GM18858 (cell line): ENCODE measurements around the gene SRSF12.

Experiments
- ATAC-seq: cut with Tn5 transposase; IDR thresholded peaks from one replicate; pipeline ENCODE4 v1.9.1; 2021; ENCODE audit not compliant: unreplicated experiment

The SRSF12 gene

GRCh38 chr6:89117211-89118108 lies at the start of gene SRSF12:
Gene SRSF12 (minus strand): TSS chr6:89118071. CDS start chr6:89117887, 184 bp downstream.
- no peak for ATAC-seq

- ATAC-seq = no peak
Measured at GRCh38 chr6:89162047-89162371, 44.1 kb upstream of the SRSF12 start.

GRCh38 chr6:89161326-89162046 lies 43.6 kb upstream of the SRSF12 start:
- ATAC-seq = no peak

- no peak for ATAC-seq
Measured at GRCh38 chr6:89160331-89161092, 42.6 kb upstream of the SRSF12 start.

GRCh38 chr6:89154131-89154530 lies 36.3 kb upstream of the SRSF12 start:
- no peak for ATAC-seq

- no peak for ATAC-seq
Measured at GRCh38 chr6:89148016-89148750, 30.3 kb upstream of the SRSF12 start.

GRCh38 chr6:89146718-89147700 lies 29.1 kb upstream of the SRSF12 start:
- ATAC-seq = peak; percentile 22

GRCh38 chr6:89145956-89146717 lies 28.3 kb upstream of the SRSF12 start, which contains the start of gene PM20D2:
Gene PM20D2 (plus strand): TSS chr6:89146055. CDS start chr6:89146145, 90 bp downstream.
- ATAC-seq = peak; percentile 37

- peak; percentile 50 for ATAC-seq
Measured at GRCh38 chr6:89145091-89145955, 27.5 kb upstream of the SRSF12 start.

GRCh38 chr6:89144354-89144906 lies 26.6 kb upstream of the SRSF12 start:
- ATAC-seq = no peak

GRCh38 chr6:89140347-89141156 lies 22.7 kb upstream of the SRSF12 start:
- ATAC-seq = no peak

- ATAC-seq = no peak
Measured at GRCh38 chr6:89139509-89140346, 21.9 kb upstream of the SRSF12 start.

- ATAC-seq = no peak
Measured at GRCh38 chr6:89138173-89138572, 20.3 kb upstream of the SRSF12 start.

- no peak for ATAC-seq
Measured at GRCh38 chr6:89134723-89135122, 16.9 kb upstream of the SRSF12 start.

- ATAC-seq = no peak
Measured at GRCh38 chr6:89133981-89134380, 16.1 kb upstream of the SRSF12 start.

GRCh38 chr6:89132057-89132456 lies 14.2 kb upstream of the SRSF12 start:
- no peak for ATAC-seq
